C4-2B (cell line): ENCODE data around the gene CDCA7L.
A peak's percentile ranks its signal among the peaks of the same experiment; 100 is the strongest.

Experiments used
- H3K27ac ChIP-seq: fragments of 450-650 bp; 2 replicates; pipeline ENCODE4 v1.5.1; 2017
- ZFX ChIP-seq: fragments of 450-650 bp; IDR thresholded peaks from 2 replicates; pipeline ENCODE4 v1.6.1; 2017
- TF ChIP-seq, protein P1 (sequence below): fragments of 450-650 bp; conservative IDR thresholded peaks from 2 replicates; pipeline ENCODE4 v1.5.1; 2017; ENCODE audit warnings: mild to moderate bottlenecking

The CDCA7L gene, protein sequence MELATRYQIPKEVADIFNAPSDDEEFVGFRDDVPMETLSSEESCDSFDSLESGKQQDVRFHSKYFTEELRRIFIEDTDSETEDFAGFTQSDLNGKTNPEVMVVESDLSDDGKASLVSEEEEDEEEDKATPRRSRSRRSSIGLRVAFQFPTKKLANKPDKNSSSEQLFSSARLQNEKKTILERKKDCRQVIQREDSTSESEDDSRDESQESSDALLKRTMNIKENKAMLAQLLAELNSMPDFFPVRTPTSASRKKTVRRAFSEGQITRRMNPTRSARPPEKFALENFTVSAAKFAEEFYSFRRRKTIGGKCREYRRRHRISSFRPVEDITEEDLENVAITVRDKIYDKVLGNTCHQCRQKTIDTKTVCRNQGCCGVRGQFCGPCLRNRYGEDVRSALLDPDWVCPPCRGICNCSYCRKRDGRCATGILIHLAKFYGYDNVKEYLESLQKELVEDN

DNA sequence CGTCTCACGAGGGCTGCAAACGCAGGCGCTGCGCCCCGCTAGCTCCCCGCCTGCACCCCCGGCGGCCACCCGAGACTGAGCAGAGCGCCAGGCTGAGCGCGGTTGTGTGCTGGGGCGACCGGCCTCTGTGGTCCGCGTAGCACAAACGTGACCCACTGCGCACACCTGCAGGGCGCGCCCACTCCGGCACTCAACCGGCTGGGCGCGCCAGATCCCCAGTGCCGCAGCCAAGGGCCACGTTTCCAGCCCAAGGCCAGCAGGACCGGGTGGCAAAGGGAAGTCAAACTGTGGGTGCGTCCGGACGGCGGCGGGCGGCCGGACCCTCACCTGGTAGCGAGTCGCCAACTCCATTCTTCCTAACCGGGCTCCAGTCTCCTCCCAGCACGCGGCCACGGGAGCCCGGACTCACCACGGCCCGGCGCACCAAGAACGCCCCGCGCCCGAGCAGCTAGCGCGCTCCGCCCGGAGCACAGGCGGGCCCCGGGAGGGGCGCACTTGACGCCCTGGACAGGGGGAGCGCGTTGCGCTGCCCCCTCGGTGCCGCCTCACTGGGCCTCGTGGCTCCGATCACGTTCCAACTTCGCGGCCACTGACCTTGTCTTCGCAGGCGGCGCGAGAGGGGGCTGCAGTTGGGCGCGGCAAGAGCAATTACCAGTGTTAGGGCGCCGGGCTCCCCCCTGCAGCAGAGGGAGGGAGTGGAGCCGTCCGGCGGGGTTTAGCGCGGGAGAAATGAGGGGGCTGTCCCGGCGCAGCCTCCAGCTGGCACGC lies at the start of gene CDCA7L:
Gene CDCA7L (minus strand): TSS at position 446 of the 768 bp plus-strand sequence. CDS start 95 bp downstream, at position 351.
- peak within 1 kb of the TSS; percentile 88 for H3K27ac ChIP-seq
- TF ChIP-seq, protein P1, sequence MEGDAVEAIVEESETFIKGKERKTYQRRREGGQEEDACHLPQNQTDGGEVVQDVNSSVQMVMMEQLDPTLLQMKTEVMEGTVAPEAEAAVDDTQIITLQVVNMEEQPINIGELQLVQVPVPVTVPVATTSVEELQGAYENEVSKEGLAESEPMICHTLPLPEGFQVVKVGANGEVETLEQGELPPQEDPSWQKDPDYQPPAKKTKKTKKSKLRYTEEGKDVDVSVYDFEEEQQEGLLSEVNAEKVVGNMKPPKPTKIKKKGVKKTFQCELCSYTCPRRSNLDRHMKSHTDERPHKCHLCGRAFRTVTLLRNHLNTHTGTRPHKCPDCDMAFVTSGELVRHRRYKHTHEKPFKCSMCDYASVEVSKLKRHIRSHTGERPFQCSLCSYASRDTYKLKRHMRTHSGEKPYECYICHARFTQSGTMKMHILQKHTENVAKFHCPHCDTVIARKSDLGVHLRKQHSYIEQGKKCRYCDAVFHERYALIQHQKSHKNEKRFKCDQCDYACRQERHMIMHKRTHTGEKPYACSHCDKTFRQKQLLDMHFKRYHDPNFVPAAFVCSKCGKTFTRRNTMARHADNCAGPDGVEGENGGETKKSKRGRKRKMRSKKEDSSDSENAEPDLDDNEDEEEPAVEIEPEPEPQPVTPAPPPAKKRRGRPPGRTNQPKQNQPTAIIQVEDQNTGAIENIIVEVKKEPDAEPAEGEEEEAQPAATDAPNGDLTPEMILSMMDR = no peak; the same call in 1 of the 2 replicates
- TF ChIP-seq ZFX = peak; percentile 33; the same call in 1 of the 2 replicates

DNA sequence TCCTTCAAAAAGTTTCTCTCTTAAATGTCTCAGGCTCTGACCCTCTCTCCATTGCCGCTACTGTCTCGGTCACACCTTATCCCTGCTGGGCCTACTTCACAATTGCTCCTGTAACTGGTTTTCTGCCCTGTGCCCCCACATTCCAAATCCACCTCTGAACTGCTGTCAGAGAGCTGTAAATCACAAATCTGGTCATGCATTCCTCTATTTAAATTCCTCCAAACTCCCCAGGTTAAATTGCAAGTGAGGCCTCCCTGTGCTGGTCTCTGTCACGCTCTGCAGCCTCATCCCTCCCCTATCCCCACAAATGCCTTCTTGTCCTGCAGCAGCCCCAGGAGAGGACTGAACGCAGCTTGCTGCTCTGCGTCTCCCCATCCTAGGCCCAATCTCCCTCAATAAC lies 40.4 kb upstream of the CDCA7L start:
- no peak overlapping the region for H3K27ac ChIP-seq
- TF ChIP-seq, protein P1 = no peak
- no peak for TF ChIP-seq ZFX

DNA sequence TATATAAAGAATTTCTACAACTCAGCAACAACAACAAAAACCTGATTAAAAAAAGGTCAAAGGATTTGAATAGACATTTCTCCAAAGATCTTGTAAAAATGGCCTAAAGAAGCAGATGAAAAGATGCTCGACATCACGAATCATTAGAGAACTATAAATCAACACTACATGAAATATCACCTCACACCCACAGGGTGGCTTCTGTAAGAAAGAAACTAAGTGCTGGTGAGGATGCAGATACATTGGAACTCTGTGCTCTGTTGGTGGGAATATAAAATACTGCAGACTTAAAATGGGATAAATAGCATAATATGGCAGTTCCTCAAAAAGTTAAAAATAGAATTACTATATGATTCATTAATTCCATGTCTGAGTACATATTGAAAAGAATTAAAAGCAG lies 38.3 kb upstream of the CDCA7L start:
- TF ChIP-seq, protein P1 = no peak; the same call in 1 of the 2 replicates
- TF ChIP-seq ZFX = no peak
- no peak overlapping the region for H3K27ac ChIP-seq

DNA sequence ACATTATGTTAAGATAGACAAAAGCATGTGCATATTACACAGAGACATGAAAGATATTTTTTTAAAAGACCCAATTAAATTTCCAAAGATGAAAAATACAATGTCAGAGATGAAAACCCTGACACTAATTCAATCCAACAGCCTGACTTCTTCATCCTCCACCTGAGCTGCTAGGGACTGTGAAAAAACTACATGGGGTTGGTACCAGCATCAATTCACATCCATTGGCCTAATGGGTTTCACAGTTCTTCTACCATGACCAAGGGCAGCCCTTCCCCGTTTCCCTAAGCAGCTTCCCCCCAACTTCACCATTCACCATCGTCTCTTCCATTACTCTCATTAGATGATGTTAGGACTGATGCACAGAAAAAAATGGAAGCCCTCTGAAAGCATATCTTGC lies 37.4 kb upstream of the CDCA7L start:
- no peak for TF ChIP-seq ZFX
- TF ChIP-seq, protein P1 = no peak
- no peak overlapping the region for H3K27ac ChIP-seq

DNA sequence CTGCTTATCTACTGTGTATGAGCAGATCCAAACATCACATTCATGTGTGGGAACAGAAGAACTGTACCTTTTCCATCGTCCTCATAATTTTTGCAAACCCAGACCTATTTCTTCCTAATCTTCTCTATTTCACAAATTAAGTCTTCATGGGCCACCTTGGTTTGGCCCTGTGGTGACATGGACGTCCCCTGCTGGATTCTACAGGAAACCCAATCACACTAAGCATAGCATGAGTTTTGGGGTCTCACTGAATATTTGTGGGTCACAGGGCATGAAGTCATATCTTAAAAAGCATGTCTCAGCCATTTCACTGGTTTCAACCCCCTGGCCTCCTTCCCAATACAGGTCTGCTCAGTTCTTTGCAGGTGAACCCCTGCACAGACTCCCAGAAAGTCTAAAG lies 35.8 kb upstream of the CDCA7L start:
- H3K27ac ChIP-seq = no peak overlapping the region
- TF ChIP-seq, protein P1 = no peak
- no peak for TF ChIP-seq ZFX

DNA sequence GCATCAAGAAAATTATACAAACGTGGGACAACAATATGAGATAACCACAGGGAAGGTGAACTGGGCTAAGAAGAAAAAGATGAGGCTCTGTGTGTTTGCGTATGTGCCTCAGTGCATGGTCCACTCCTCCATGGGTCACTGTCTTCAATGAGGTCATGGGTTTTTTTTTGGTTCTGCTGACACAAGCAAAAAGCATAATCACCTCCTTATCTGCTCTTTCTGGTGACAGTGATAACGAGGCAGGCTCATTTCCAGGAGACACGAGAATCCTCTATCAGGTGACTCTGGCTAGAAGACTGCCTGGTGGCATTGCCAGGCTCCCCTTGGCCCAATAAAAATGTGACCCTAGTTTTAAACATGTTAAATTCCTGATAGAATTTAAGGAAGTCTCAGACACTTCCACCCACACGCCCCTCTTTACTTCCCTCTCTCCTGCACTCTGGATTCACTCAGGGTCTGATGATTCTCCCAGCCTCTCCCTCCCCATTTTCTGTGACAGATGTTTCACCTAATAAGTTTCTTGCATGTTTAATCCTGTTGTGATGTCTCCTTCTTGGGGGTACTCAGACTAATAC lies 35.3 kb upstream of the CDCA7L start:
- no peak overlapping the region for H3K27ac ChIP-seq
- TF ChIP-seq, protein P1 = no peak
- no peak for TF ChIP-seq ZFX

DNA sequence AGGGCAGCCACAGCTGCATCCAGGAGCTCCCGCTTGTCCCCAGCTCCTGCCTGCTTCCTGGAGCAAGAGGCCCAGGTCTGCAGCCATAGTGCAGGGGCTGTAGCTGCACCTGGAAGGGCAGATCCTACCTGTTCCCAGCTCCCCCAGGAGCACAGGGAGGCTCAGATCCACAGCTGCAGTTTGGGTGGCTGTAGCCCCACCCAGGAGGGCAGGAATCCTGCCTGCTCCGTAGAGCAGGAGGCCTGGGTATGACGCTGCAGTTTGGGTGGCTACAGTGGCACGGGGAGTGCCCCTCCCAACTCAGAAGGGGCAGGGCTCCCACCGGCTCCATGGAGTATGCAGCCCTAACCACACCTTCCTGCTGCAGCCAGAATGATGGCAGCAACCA lies 26.7 kb upstream of the CDCA7L start:
- H3K27ac ChIP-seq = no peak overlapping the region
- TF ChIP-seq ZFX = no peak
- TF ChIP-seq, protein P1 = no peak
